ENCODE results near the gene STX2. TPM values are rescaled to one million over a fixed set of nuclear protein-coding genes. Genes with fewer than 3 reads are reported as not detected.

Gene STX2
- total RNA-seq, 1 donor from 2014 or later, result 20.5 TPM

- H3K27ac Mint-ChIP-seq, result peak overlapping the region; percentile 22
- TF ChIP-seq CTCF (IDR thresholded peaks at IDR 0.05; ENCODE audit: unreplicated experiment), result no peak
- no peaks in the 10 kb centered on the region for H3K27me3 Mint-ChIP-seq
- no peak overlapping the region for H3K4me3 Mint-ChIP-seq (ENCODE audit: low read depth)
- no peak for DNase-seq (ENCODE audit: low spot score, unreplicated experiment)
- peaks cover 14% of the 10 kb centered on the region for H3K4me1 Mint-ChIP-seq (ENCODE audit: low read depth)
- no peaks in the 10 kb centered on the region for H3K9me3 Mint-ChIP-seq (ENCODE audit: low read depth)
- no peaks in the 10 kb centered on the region for H3K36me3 Mint-ChIP-seq (ENCODE audit: insufficient read depth)
Observed at GRCh38 chr12:130846369-130846768, 7.3 kb upstream of the STX2 start.

DNA sequence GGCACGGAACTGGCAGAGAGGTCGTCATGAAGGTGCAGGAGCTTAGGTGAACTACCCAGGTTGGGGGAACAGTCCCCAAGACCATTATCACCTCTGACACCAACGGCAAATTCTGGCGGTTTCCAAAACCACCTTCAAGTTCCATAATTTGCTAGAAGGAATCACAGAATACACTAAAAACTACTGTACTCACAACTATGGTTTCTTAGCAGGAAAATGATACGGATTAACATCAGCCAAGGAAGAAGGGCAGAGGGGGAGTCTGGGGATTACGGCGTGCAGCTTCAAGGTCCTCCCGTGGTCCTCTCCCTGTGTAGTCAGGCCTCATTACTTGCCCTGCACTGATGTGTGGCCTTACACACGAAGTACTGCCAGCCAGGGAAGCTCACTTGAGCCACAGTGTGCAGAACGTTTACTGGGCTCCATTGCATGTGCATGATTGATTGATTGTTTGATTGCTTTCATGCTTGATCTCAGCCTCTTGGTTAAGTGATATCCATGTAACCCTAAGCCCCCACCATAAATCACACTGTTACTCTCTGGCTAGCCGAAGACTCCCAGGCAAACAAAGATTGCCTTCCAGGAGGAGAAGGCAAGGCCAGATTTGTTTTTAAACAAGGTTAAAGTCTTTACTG is 837 bp upstream of the STX2 start:
- no peak for DNase-seq (ENCODE audit: low spot score, unreplicated experiment)
- Mint-ChIP-seq H3K36me3 (ENCODE audit: insufficient read depth) (no peaks in the 10 kb centered on the region), H3K4me3 (ENCODE audit: low read depth) (peak overlapping the region; percentile 59), H3K4me1 (ENCODE audit: low read depth) (peaks cover 25% of the 10 kb centered on the region), H3K27ac (peak overlapping the region; percentile 4), H3K9me3 (ENCODE audit: low read depth) (no peaks in the 10 kb centered on the region), H3K27me3 (peaks cover 12% of the 10 kb centered on the region)
- TF ChIP-seq CTCF (IDR thresholded peaks at IDR 0.05; ENCODE audit: unreplicated experiment), result no peak

GRCh38 chr12:130838284-130838950 is 633 bp downstream of the STX2 start:
- no peak for DNase-seq (ENCODE audit: low spot score, unreplicated experiment)
- peak overlapping the region; percentile 81 for H3K4me3 Mint-ChIP-seq (ENCODE audit: low read depth)
- peaks cover 25% of the 10 kb centered on the region for H3K4me1 Mint-ChIP-seq (ENCODE audit: low read depth)

DNA sequence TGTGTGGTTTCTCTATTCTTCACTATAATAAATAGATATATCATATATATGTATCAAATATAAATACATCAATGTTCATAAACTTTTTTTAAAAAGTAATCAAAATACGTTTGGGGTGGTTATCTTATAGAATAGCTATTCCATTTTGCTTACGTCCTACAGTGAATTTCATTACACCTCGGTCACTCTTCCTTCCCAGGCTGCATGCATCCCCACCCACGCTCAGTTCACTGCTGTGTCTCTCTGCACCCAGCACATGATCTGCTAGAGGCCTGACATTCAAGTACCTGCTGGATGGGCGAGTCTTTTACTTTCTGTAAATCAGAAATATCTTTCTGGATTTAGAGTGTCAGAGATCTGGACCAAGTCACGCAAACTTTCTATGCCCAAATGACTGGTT is 3.6 kb downstream of the STX2 start:
- no peak for DNase-seq (ENCODE audit: low spot score, unreplicated experiment)
- H3K27me3 Mint-ChIP-seq, result peaks cover 15% of the 10 kb centered on the region
- H3K9me3 Mint-ChIP-seq (ENCODE audit: low read depth), result no peaks in the 10 kb centered on the region
- peaks cover 34% of the 10 kb centered on the region for H3K4me1 Mint-ChIP-seq (ENCODE audit: low read depth)
- TF ChIP-seq CTCF (IDR thresholded peaks at IDR 0.05; ENCODE audit: unreplicated experiment), result no peak
- H3K27ac Mint-ChIP-seq, result no peak overlapping the region
- H3K36me3 Mint-ChIP-seq (ENCODE audit: insufficient read depth), result no peaks in the 10 kb centered on the region
- H3K4me3 Mint-ChIP-seq (ENCODE audit: low read depth), result no peak overlapping the region

More at GRCh38 chr12:130838284-130838950, 633 bp downstream of the STX2 start:
- H3K36me3 Mint-ChIP-seq (ENCODE audit: insufficient read depth), result no peaks in the 10 kb centered on the region
- H3K9me3 Mint-ChIP-seq (ENCODE audit: low read depth), result no peaks in the 10 kb centered on the region
- H3K27me3 Mint-ChIP-seq, result peaks cover 12% of the 10 kb centered on the region
- peak overlapping the region; percentile 84 for H3K27ac Mint-ChIP-seq
- no peak for TF ChIP-seq CTCF (IDR thresholded peaks at IDR 0.05; ENCODE audit: unreplicated experiment)

DNA sequence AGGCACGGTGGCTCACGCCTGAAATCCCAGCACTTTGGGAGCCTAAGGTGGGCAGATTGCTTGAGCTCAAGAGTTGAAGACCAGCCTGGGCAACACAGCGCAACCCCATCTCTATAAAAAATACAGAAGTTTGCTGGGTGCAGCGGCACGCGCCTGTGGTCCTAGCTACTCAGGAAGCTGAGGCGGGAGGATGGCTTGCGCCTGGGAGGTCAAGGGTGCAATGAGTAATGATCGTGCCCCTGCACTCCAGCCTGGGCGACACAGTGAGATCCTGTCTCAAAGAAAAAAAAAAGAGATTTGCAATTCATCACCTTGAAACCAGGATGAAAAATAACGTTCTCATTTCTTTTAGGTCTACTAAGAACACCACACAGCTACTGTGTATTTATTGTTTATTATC is 4.0 kb downstream of the STX2 start:
- no peak for TF ChIP-seq CTCF (IDR thresholded peaks at IDR 0.05; ENCODE audit: unreplicated experiment)
- Mint-ChIP-seq H3K36me3 (ENCODE audit: insufficient read depth) (no peaks in the 10 kb centered on the region), H3K9me3 (ENCODE audit: low read depth) (no peaks in the 10 kb centered on the region), H3K4me1 (ENCODE audit: low read depth) (peaks cover 35% of the 10 kb centered on the region), H3K27me3 (peaks cover 15% of the 10 kb centered on the region), H3K27ac (no peak overlapping the region), H3K4me3 (ENCODE audit: low read depth) (no peak overlapping the region)
- no peak for DNase-seq (ENCODE audit: low spot score, unreplicated experiment)

All from progenitor cell of endocrine pancreas (in vitro differentiated cells).